ENCODE data around the gene MAD1L1. TPM values are rescaled to one million over a fixed set of nuclear protein-coding genes. Genes with fewer than 3 reads are reported as not detected.

MAD1L1 gene
- total and polyA plus RNA-seq, 3 donors from 2014 or later = 63.1 to 149 (median 94.6) TPM

DNA sequence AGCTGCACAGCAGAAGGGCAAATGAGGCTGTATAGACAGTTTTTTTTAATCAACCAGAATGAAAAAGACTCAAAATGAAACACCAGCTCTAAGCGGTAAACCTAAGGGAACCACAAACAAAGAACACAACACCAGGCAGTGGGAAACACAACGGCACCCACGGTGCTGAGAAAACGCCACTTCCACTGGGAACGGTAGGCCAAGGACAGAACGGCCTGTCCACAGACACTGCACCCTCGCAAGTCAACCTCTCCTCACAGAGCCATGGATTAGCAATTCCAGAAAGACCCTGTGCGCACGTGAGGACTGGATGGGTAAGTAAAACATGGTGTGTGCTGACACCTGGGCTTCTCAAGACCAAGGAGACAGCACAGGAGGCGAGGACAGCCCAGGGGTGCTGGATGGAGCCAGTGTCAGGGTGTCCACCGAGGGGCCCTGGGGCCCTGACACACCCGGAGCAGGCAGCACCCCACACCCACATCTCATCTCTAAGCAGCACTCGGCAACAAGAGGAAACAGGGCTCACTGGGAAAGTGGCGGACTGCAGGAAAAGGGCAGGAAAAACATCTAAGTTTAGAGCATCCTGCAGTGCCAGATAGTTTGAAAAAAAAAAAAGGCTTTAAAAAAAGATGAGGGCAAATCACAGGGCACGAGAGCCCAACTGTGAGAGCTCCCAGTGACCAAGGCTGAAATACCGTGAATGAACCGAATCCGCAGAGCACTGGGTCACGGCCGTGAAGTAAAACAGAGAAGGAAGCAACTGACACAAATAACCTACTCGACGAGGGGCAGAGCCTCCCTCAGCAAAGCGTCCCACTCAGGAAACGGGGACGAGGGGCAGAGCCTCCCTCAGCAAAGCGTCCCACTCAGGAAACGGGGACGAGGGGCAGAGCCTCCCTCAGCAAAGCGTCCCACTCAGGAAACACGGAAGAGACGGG is 120.2 kb downstream of the MAD1L1 start:
- Histone ChIP-seq H3K27ac (no peak overlapping the region), H3K36me3 (ENCODE audit: low read depth, missing control alignments) (no peaks in the 10 kb centered on the region), H3K4me1 (peaks cover 16% of the 10 kb centered on the region), H3K27me3 (no peaks in the 10 kb centered on the region), H3K4me3 (no peak overlapping the region), H3K9me3 (no peaks in the 10 kb centered on the region)
- no peak for DNase-seq
- intact Hi-C loops (cut with DNase I; ENCODE audit: low total_unique reads) = no loop called here
- 85% methylated on average over 29 to 31 of the region's 31 CpGs for WGBS, 2 donors
- no peak for TF ChIP-seq POLR2A (IDR thresholded peaks at IDR 0.05)
- TF ChIP-seq, protein P1, sequence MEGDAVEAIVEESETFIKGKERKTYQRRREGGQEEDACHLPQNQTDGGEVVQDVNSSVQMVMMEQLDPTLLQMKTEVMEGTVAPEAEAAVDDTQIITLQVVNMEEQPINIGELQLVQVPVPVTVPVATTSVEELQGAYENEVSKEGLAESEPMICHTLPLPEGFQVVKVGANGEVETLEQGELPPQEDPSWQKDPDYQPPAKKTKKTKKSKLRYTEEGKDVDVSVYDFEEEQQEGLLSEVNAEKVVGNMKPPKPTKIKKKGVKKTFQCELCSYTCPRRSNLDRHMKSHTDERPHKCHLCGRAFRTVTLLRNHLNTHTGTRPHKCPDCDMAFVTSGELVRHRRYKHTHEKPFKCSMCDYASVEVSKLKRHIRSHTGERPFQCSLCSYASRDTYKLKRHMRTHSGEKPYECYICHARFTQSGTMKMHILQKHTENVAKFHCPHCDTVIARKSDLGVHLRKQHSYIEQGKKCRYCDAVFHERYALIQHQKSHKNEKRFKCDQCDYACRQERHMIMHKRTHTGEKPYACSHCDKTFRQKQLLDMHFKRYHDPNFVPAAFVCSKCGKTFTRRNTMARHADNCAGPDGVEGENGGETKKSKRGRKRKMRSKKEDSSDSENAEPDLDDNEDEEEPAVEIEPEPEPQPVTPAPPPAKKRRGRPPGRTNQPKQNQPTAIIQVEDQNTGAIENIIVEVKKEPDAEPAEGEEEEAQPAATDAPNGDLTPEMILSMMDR (IDR thresholded peaks at IDR 0.05) = no peak

DNA sequence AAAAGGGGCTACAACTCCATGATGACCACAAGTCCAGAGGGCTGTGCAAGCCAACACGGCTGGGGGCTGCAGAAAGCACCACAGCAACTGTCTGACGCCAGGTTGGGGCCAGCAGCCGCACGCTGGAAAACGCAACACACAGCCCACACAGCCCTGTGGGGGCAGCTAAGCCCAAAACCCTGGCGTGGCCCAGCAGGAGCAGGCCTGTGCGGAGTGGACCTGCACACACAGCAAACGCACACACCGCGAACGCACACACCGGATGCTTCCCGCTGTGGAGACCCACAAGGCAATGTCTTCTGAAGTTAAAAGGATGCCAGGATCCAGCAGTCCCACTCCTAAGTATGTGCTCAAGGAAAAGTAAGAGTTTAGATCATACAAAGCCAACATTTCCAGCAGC is 121.2 kb downstream of the MAD1L1 start:
- no peak for DNase-seq
- H3K36me3 ChIP-seq (ENCODE audit: low read depth, missing control alignments) = no peaks in the 10 kb centered on the region
- no peak overlapping the region for H3K4me3 ChIP-seq
- no peaks in the 10 kb centered on the region for H3K27me3 ChIP-seq
- TF ChIP-seq, protein P1 (IDR thresholded peaks at IDR 0.05) = no peak
- TF ChIP-seq POLR2A (IDR thresholded peaks at IDR 0.05) = no peak
- H3K9me3 ChIP-seq = no peaks in the 10 kb centered on the region
- H3K4me1 ChIP-seq = peaks cover 10% of the 10 kb centered on the region
- WGBS, 2 donors = 89 to 97% methylated on average over 13 of the region's 13 CpGs
- H3K27ac ChIP-seq = no peak overlapping the region
- intact Hi-C loops (cut with DNase I; ENCODE audit: low total_unique reads) = no loop called here

DNA sequence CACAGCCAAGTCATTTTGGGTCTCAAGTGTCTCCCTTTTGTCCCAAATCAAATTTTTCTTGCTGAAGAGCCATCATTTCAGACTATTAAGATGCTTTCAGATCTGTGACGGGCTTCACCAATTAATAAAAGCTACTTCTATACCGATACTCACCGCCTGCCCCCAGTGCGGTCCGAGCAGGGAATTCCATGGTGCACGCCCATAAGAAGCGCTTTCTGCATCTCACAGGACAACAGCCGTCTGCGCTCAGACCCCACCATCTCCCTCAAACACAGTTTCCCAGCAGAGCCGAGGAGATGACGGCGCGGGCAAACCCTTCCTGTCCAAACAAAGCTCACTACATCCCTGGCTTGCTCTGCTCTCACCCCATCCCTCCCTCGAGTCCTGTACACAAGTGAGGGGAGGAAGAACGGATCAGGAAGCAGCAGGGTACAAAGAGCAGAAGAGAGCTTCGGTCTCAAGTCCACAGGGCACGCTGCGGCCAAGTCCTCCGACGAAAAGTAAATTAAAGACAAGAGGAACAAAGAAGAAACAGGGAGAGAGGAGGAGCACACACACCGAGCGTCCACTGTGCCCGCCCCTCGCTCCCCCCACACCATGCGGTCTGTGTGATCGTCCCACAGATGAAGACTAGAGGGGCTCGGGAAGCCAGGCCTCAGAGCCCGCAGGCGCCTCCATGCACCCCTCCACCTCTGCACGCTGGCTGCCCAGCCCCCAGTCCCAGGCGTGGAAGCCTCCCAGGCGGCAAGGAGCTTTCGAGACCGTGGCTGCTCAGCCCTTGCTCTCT is 121.9 kb downstream of the MAD1L1 start:
- DNase-seq = no peak
- H3K4me1 ChIP-seq = peaks cover 2% of the 10 kb centered on the region
- TF ChIP-seq, protein P1 (IDR thresholded peaks at IDR 0.05) = no peak
- no peak for TF ChIP-seq POLR2A (IDR thresholded peaks at IDR 0.05)
- no peak overlapping the region for H3K4me3 ChIP-seq
- H3K27me3 ChIP-seq = no peaks in the 10 kb centered on the region
- no peaks in the 10 kb centered on the region for H3K9me3 ChIP-seq
- H3K27ac ChIP-seq = no peak overlapping the region
- H3K36me3 ChIP-seq (ENCODE audit: low read depth, missing control alignments) = no peaks in the 10 kb centered on the region
- intact Hi-C loops (cut with DNase I; ENCODE audit: low total_unique reads) = no loop called here
- WGBS, 2 donors = 75 to 77% methylated on average over 34 of the region's 34 CpGs

DNA sequence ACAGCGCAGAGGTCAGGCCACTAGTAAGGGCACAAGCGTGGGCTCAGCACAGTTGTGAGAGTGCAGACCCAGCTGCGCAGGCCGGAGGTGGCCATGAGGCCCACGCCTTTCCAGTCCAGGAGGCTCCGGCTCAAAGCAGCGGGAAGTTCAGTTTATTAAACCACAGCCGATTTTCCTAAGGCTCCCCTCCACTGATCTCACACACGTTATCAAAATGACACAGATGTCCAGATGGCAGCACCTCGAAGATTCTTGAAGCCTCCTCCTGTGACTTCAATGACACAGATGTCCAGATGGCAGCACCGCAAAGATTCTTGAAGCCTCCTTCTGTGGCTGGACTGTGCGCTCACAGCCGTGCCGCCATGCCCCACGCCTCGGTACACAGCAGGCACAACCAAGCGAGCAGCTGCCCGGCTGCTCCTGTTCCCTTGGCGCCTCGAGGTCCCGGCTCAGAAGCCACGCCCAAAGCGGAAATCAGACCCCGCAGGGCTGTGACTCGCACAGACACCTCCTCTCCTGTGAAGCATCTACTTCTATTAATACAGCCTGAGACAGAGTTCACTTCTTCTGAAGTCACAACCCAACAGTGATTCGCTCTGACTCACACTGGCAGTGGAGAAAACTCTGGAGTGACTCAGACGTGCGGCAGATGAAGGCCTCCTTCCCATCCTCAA is 122.7 kb downstream of the MAD1L1 start:
- Histone ChIP-seq H3K27me3 (no peaks in the 10 kb centered on the region), H3K9me3 (no peaks in the 10 kb centered on the region), H3K36me3 (ENCODE audit: low read depth, missing control alignments) (no peaks in the 10 kb centered on the region), H3K4me1 (peaks cover 3% of the 10 kb centered on the region), H3K4me3 (no peak overlapping the region), H3K27ac (no peak overlapping the region)
- DNase-seq = no peak
- TF ChIP-seq, protein P1 (IDR thresholded peaks at IDR 0.05) = no peak
- TF ChIP-seq POLR2A (IDR thresholded peaks at IDR 0.05) = no peak
- intact Hi-C loops (cut with DNase I; ENCODE audit: low total_unique reads) = no loop called here
- WGBS, 2 donors = 95 to 97% methylated on average over 19 to 28 of the region's 28 CpGs
